HFFc6 (cell line): Measurements from ENCODE around the gene MAD2L1. TPM values are rescaled to one million over a fixed set of nuclear protein-coding genes. Genes with fewer than 3 reads are reported as not detected.

Experiments
- DNase-seq: peaks from one replicate; pipeline ENCODE4 v3.0.0-alpha.2; 2018
- H3K27ac Mint-ChIP-seq: 2 replicates; pipeline ENCODE4 v1.8.0; 2020; ENCODE audit warnings: mild to moderate bottlenecking, mixed read lengths
- H3K27me3 Mint-ChIP-seq: 2 replicates; pipeline ENCODE4 v1.8.0; 2021; ENCODE audit warnings: mild to moderate bottlenecking, moderate library complexity, mixed read lengths; ENCODE audit not compliant: insufficient read depth
- H3K36me3 Mint-ChIP-seq: 2 replicates; pipeline ENCODE4 v1.8.0; 2021; ENCODE audit warnings: low read depth, mixed read lengths
- H3K4me1 Mint-ChIP-seq: 2 replicates; pipeline ENCODE4 v1.8.0; 2020; ENCODE audit warnings: low read depth, mixed read lengths
- H3K4me3 Mint-ChIP-seq: 2 replicates; pipeline ENCODE4 v1.8.0; 2020; ENCODE audit warnings: mild to moderate bottlenecking, moderate library complexity, mixed read lengths
- H3K9me3 Mint-ChIP-seq: 2 replicates; pipeline ENCODE4 v1.8.0; 2020; ENCODE audit warnings: mild to moderate bottlenecking, mixed read lengths
- CTCF ChIP-seq: fragments of 200-600 bp; sonication (generic); IDR thresholded peaks from 2 replicates; pipeline ENCODE4 v1.5.0; 2021; ENCODE audit warnings: antibody characterized with exemption, mild to moderate bottlenecking
- total RNA-seq, 6 experiments: library from RNA; stranded (reverse); fragmentation: NEBNext Ultra II Directional; extraction: Animal tissue kit (Norgen Biotek cat#: 25700); gene quantifications; 2 replicates in 1 of 6; 3 replicates in 5 of 6; pipeline ENCODE4 v1.2.3, GENCODE V29; 2021

Gene MAD2L1
- total RNA-seq, 6 experiments from 2014 or later, result 18.3 to 36.5 (median 31.6) TPM

DNA sequence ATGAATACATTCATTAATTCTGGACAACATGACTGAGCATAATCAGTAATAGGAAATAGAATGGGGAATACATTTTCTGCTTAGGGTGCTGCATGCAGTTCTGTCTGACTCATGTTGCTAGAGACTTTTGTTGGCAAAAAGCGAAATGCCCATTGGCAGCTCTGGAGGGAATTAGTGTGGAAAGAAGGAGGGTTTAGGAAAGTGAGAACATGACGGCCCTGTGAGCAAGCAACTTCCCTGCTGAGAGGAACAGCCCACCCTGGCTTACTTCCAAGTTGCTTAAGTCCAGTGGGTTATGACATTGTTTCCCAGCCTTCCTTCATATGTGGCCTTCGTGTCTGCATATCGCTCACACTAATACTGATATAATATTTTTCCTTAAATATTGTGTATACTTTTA lies 13.8 kb downstream of the MAD2L1 start:
- no peak overlapping the region for H3K4me3 Mint-ChIP-seq
- no peaks in the 10 kb centered on the region; the same call in 1 of the 2 replicates for H3K27me3 Mint-ChIP-seq
- no peak overlapping the region; the same call in 1 of the 2 replicates for H3K27ac Mint-ChIP-seq
- H3K36me3 Mint-ChIP-seq, result no peaks in the 10 kb centered on the region
- H3K4me1 Mint-ChIP-seq, result peaks cover 21% of the 10 kb centered on the region
- no peaks in the 10 kb centered on the region for H3K9me3 Mint-ChIP-seq
- no peak for TF ChIP-seq CTCF
- DNase-seq, result peak; percentile 65

GRCh38 chr4:120051253-120051652 lies 15.4 kb downstream of the MAD2L1 start:
- no peak overlapping the region for H3K4me3 Mint-ChIP-seq

GRCh38 chr4:120049732-120050494 lies 16.7 kb downstream of the MAD2L1 start:
- peak; percentile 87 for DNase-seq
- Mint-ChIP-seq H3K4me3 (peak overlapping the region; percentile 89), H3K36me3 (no peaks in the 10 kb centered on the region), H3K27ac (peak overlapping the region; percentile 83), H3K9me3 (no peaks in the 10 kb centered on the region), H3K27me3 (no peaks in the 10 kb centered on the region), H3K4me1 (peaks cover 17% of the 10 kb centered on the region)
- TF ChIP-seq CTCF, result peak; percentile 94

More at GRCh38 chr4:120051253-120051652, 15.4 kb downstream of the MAD2L1 start:
- no peaks in the 10 kb centered on the region for H3K36me3 Mint-ChIP-seq
- TF ChIP-seq CTCF, result no peak
- H3K27me3 Mint-ChIP-seq, result no peaks in the 10 kb centered on the region
- no peak for DNase-seq
- H3K27ac Mint-ChIP-seq, result no peak overlapping the region
- H3K4me1 Mint-ChIP-seq, result peaks cover 21% of the 10 kb centered on the region
- no peaks in the 10 kb centered on the region for H3K9me3 Mint-ChIP-seq

GRCh38 chr4:120043828-120044227 lies 22.8 kb downstream of the MAD2L1 start:
- Mint-ChIP-seq H3K4me1 (peaks cover 8% of the 10 kb centered on the region), H3K27me3 (no peaks in the 10 kb centered on the region), H3K4me3 (peak overlapping the region; percentile 21; the same call in 1 of the 2 replicates), H3K27ac (no peak overlapping the region), H3K36me3 (peaks cover 6% of the 10 kb centered on the region), H3K9me3 (peaks cover 5% of the 10 kb centered on the region; the same call in 1 of the 2 replicates)
- no peak for DNase-seq
- TF ChIP-seq CTCF, result no peak

DNA sequence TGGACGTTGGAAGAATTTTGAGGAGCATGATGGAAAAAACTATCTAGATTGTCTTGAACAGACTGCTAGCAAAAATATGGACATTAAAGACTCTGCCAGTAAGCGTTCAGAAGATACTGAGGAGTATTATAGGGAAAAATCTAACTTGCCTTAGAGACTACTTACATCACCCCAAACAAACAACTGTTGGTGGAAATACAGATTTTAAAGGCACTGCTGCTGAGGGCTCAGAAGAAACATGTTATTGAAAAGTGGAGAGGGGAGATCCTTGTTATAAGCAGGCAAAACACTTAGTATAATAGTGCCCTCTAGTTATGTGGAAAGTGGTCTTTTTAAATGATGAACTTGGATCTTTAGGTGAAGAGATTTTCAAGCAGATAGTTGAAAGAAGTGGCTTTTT lies 29.2 kb downstream of the MAD2L1 start:
- Mint-ChIP-seq H3K27ac (no peak overlapping the region), H3K9me3 (no peaks in the 10 kb centered on the region), H3K27me3 (peaks cover 2% of the 10 kb centered on the region; the same call in 1 of the 2 replicates), H3K4me3 (no peak overlapping the region), H3K36me3 (no peaks in the 10 kb centered on the region), H3K4me1 (no peaks in the 10 kb centered on the region)
- no peak for TF ChIP-seq CTCF
- no peak for DNase-seq
